GM23338 (cell line): ENCODE data around the gene SGMS2. TPM values are rescaled to one million over a fixed set of nuclear protein-coding genes. Genes with fewer than 3 reads are reported as not detected.

Experiments used
- ATAC-seq: fragments of 200-7000 bp; cut with Tn5 transposase; 3 replicates; pipeline ENCODE4 v1.9.1; 2020
- DNase-seq: peaks from one replicate; pipeline ENCODE4 v3.0.0-alpha.2; 2015; ENCODE audit warnings: low spot score
- H2AFZ ChIP-seq: fragments of 200-600 bp; sonication (generic); 2 replicates; pipeline ENCODE4 v1.8.0; 2016; ENCODE audit warnings: antibody characterized with exemption, mild to moderate bottlenecking, moderate library complexity
- H3F3A ChIP-seq: fragments of 200-600 bp; sonication (generic); replicated peaks from 2 replicates; pipeline ENCODE4 v1.8.0; 2017; ENCODE audit warnings: antibody characterized with exemption, mixed run types, low read depth
- H3K27ac ChIP-seq: fragments of 200-600 bp; sonication (generic); 2 replicates; pipeline ENCODE4 v1.6.1; 2016; ENCODE audit warnings: low read depth
- H3K27me3 ChIP-seq: fragments of 200-600 bp; sonication (generic); 2 replicates; pipeline ENCODE4 v1.8.0; 2016; ENCODE audit warnings: mild to moderate bottlenecking, mixed run types, moderate library complexity; ENCODE audit not compliant: insufficient read depth
- H3K36me3 ChIP-seq: fragments of 200-600 bp; sonication (generic); 2 replicates; pipeline ENCODE4 v1.8.0; 2016; ENCODE audit warnings: mild to moderate bottlenecking; ENCODE audit not compliant: insufficient read depth
- H3K4me1 ChIP-seq: fragments of 200-600 bp; sonication (generic); 2 replicates; pipeline ENCODE4 v1.8.0; 2016; ENCODE audit warnings: mild to moderate bottlenecking, moderate library complexity; ENCODE audit not compliant: insufficient read depth
- H3K4me2 ChIP-seq: fragments of 200-600 bp; sonication (generic); 2 replicates; pipeline ENCODE4 v1.7.1; 2017; ENCODE audit warnings: mixed run types
- H3K4me3 ChIP-seq: fragments of 200-600 bp; sonication (generic); 2 replicates; pipeline ENCODE4 v1.6.1; 2016; ENCODE audit warnings: mixed run types
- H3K79me2 ChIP-seq: fragments of 200-600 bp; sonication (generic); replicated peaks from 2 replicates; pipeline ENCODE4 v1.8.0; 2017; ENCODE audit warnings: mild to moderate bottlenecking; ENCODE audit not compliant: insufficient read depth
- H3K9me2 ChIP-seq: fragments of 200-600 bp; sonication (generic); 2 replicates; pipeline ENCODE4 v1.8.0; 2017; ENCODE audit not compliant: insufficient read depth
- H4K20me1 ChIP-seq: fragments of 200-600 bp; sonication (generic); replicated peaks from 2 replicates; pipeline ENCODE4 v1.8.0; 2017; ENCODE audit warnings: mild to moderate bottlenecking; ENCODE audit not compliant: insufficient read depth
- H3K27ac Mint-ChIP-seq: 2 replicates; pipeline ENCODE4 v1.8.0; 2020; ENCODE audit warnings: inconsistent platforms, mild to moderate bottlenecking, moderate library complexity, mixed read lengths
- H3K27me3 Mint-ChIP-seq: 3 replicates; pipeline ENCODE4 v1.8.0; 2022; ENCODE audit warnings: low read depth, mild to moderate bottlenecking, moderate library complexity, mixed read lengths, inconsistent platforms; ENCODE audit not compliant: insufficient read depth, poor library complexity
- H3K36me3 Mint-ChIP-seq: 3 replicates; pipeline ENCODE4 v1.8.0; 2021; ENCODE audit warnings: low read depth, mild to moderate bottlenecking, inconsistent platforms, moderate library complexity, mixed read lengths
- H3K4me1 Mint-ChIP-seq: 3 replicates; pipeline ENCODE4 v1.8.0; 2020; ENCODE audit warnings: mild to moderate bottlenecking, inconsistent platforms, mixed read lengths
- H3K4me3 Mint-ChIP-seq: 3 replicates; pipeline ENCODE4 v1.8.0; 2021; ENCODE audit warnings: moderate library complexity, mild to moderate bottlenecking, inconsistent platforms, mixed read lengths
- H3K9me3 Mint-ChIP-seq: 3 replicates; pipeline ENCODE4 v1.8.0; 2020; ENCODE audit warnings: moderate library complexity, mild to moderate bottlenecking, inconsistent platforms, mixed read lengths
- CREB1 ChIP-seq: fragments of 250-450 bp; sonication (Bioruptor Pico); IDR thresholded peaks from 2 replicates; pipeline ENCODE4 v1.5.0; 2020; ENCODE audit warnings: low read depth, mild to moderate bottlenecking, moderate library complexity
- EZH2phosphoT487 ChIP-seq: fragments of 200-600 bp; sonication (generic); IDR thresholded peaks from one replicate; pipeline ENCODE4 v1.8.1; 2018; ENCODE audit warnings: antibody characterized with exemption; ENCODE audit not compliant: unreplicated experiment
- JUNB ChIP-seq: IDR thresholded peaks from one replicate; pipeline ENCODE4 v1.6.1; 2016; ENCODE audit warnings: antibody characterized with exemption; ENCODE audit not compliant: unreplicated experiment
- POLR2AphosphoS5 ChIP-seq: IDR thresholded peaks from 2 replicates; pipeline ENCODE4 v1.6.1; 2016; ENCODE audit warnings: antibody characterized with exemption, low read depth
- REST ChIP-seq: IDR thresholded peaks from one replicate; pipeline ENCODE4 v1.6.1; 2018; ENCODE audit warnings: antibody characterized with exemption; ENCODE audit not compliant: unreplicated experiment
- ZNF114 ChIP-seq: fragments of 250-450 bp; sonication (Bioruptor Pico); IDR thresholded peaks from 2 replicates; pipeline ENCODE4 v1.5.0; 2020; ENCODE audit warnings: mild to moderate bottlenecking, moderate library complexity
- ZNF331 ChIP-seq: fragments of 250-450 bp; sonication (Bioruptor Pico); IDR thresholded peaks from 2 replicates; pipeline ENCODE4 v1.5.0; 2020; ENCODE audit warnings: low read depth, mild to moderate bottlenecking, moderate library complexity
- ZNF462 ChIP-seq: fragments of 250-450 bp; sonication (Bioruptor Pico); IDR thresholded peaks from 2 replicates; pipeline ENCODE4 v1.5.0; 2020; ENCODE audit warnings: mild to moderate bottlenecking, moderate library complexity
- polyA plus RNA-seq: library from polyadenylated mRNA; unstranded; fragments of >200 nt; fragmentation: Nextera tagmentation; extraction: Ambion mirVana; gene quantifications from 2 replicates; pipeline ENCODE4 v1.2.1, GENCODE V29; 2016
- total RNA-seq: library from RNA; depleted of rRNA; stranded (reverse); fragments of >200 nt; shearing (Covaris generic); gene quantifications from 2 replicates; pipeline ENCODE4 v1.2.3, GENCODE V29; 2014

Gene SGMS2
- total and polyA plus RNA-seq, 2 experiments from 2014 or later = 0.35 to 1.1 TPM

GRCh38 chr4:107855723-107856122, 31.0 kb downstream of the SGMS2 start:
- H3K36me3 ChIP-seq = no peaks in the 10 kb centered on the region
- no peak overlapping the region for H2AFZ ChIP-seq
- H3K9me2 ChIP-seq = no peaks in the 10 kb centered on the region
- Mint-ChIP-seq H3K4me1 (peaks cover 19% of the 10 kb centered on the region), H3K27ac (no peak overlapping the region), H3K27me3 (peaks cover 2% of the 10 kb centered on the region), H3K4me3 (no peak overlapping the region), H3K9me3 (no peaks in the 10 kb centered on the region), H3K36me3 (no peaks in the 10 kb centered on the region)
- no peak for TF ChIP-seq ZNF114 (CRISPR knock-in tag)
- TF ChIP-seq POLR2AphosphoS5 = no peak
- TF ChIP-seq CREB1 = no peak
- no peak for TF ChIP-seq REST
- H3K27ac ChIP-seq = no peak overlapping the region
- no peak overlapping the region for H3K4me3 ChIP-seq
- H3K4me1 ChIP-seq = peaks cover 18% of the 10 kb centered on the region; the same call in 1 of the 2 replicates
- DNase-seq (no peak), ATAC-seq (no peak)
- H3K27me3 ChIP-seq = no peaks in the 10 kb centered on the region
- H3K79me2 ChIP-seq = no peaks in the 10 kb centered on the region
- no peaks in the 10 kb centered on the region for H3F3A ChIP-seq
- no peak overlapping the region for H3K4me2 ChIP-seq
- H4K20me1 ChIP-seq = no peaks in the 10 kb centered on the region

GRCh38 chr4:107856901-107857300, 32.2 kb downstream of the SGMS2 start:
- H3K27ac Mint-ChIP-seq = no peak overlapping the region
- H3K4me1 ChIP-seq = peaks cover 12% of the 10 kb centered on the region
- H3K4me2 ChIP-seq = no peak overlapping the region
- no peaks in the 10 kb centered on the region for H3K9me3 Mint-ChIP-seq
- H3K36me3 ChIP-seq = no peaks in the 10 kb centered on the region
- no peaks in the 10 kb centered on the region for H3F3A ChIP-seq
- no peak overlapping the region for H2AFZ ChIP-seq
- TF ChIP-seq ZNF331 (CRISPR knock-in tag) (no peak), CREB1 (no peak)
- no peak overlapping the region for H3K4me3 Mint-ChIP-seq
- H3K4me3 ChIP-seq = no peak overlapping the region
- H3K27me3 ChIP-seq = no peaks in the 10 kb centered on the region
- H3K36me3 Mint-ChIP-seq = no peaks in the 10 kb centered on the region
- H4K20me1 ChIP-seq = no peaks in the 10 kb centered on the region
- H3K27me3 Mint-ChIP-seq = peaks cover 2% of the 10 kb centered on the region
- no peaks in the 10 kb centered on the region for H3K79me2 ChIP-seq
- ATAC-seq = no peak
- no peak overlapping the region for H3K27ac ChIP-seq
- DNase-seq = no peak
- no peaks in the 10 kb centered on the region for H3K9me2 ChIP-seq
- peaks cover 16% of the 10 kb centered on the region; the same call in 2 of the 3 replicates for H3K4me1 Mint-ChIP-seq

- no peaks in the 10 kb centered on the region for H4K20me1 ChIP-seq
- no peak for DNase-seq
- no peaks in the 10 kb centered on the region for H3F3A ChIP-seq
- peaks cover 21% of the 10 kb centered on the region for H3K4me1 ChIP-seq
- no peak overlapping the region for H3K4me3 ChIP-seq
- H3K9me3 Mint-ChIP-seq = no peaks in the 10 kb centered on the region
- H3K27ac Mint-ChIP-seq = no peak overlapping the region
- H3K4me1 Mint-ChIP-seq = peaks cover 23% of the 10 kb centered on the region; the same call in 2 of the 3 replicates
- 0 out of 2 replicates have a peak overlapping the region, but pooled peaks have one; percentile 36 for H3K4me2 ChIP-seq
- no peak overlapping the region for H3K27ac ChIP-seq
- peak overlapping the region; percentile 7 for H2AFZ ChIP-seq
- H3K27me3 Mint-ChIP-seq = peaks cover 2% of the 10 kb centered on the region
- peak; percentile 54; the same call in 2 of the 3 replicates for ATAC-seq
- H3K4me3 Mint-ChIP-seq = no peak overlapping the region
- H3K27me3 ChIP-seq = no peaks in the 10 kb centered on the region
- no peaks in the 10 kb centered on the region for H3K9me2 ChIP-seq
- no peaks in the 10 kb centered on the region for H3K79me2 ChIP-seq
- H3K36me3 ChIP-seq = no peaks in the 10 kb centered on the region
- H3K36me3 Mint-ChIP-seq = no peaks in the 10 kb centered on the region
- no peak for TF ChIP-seq CREB1
- TF ChIP-seq EZH2phosphoT487 = no peak
- no peak for TF ChIP-seq JUNB
- no peak for TF ChIP-seq ZNF462 (CRISPR knock-in tag)
- no peak for TF ChIP-seq ZNF114 (CRISPR knock-in tag)
These were observed 33.0 kb downstream of the SGMS2 start for GRCh38 chr4:107857741-107858140.
